Left renal pelvis (tissue), 4 donors: ENCODE data around the gene AQP4. TPM values are rescaled to one million over a fixed set of nuclear protein-coding genes. Genes with fewer than 3 reads are reported as not detected.

Experiments used
- DNase-seq, 4 donors: peaks; one replicate each; pipeline ENCODE4 v3.0.0-alpha.2; 2013; ENCODE audit warnings: low read depth in 4 of 4, low spot score in 3 of 4
- polyA plus RNA-seq, 4 donors: library from polyadenylated mRNA; unstranded; fragments of 120-200 nt; gene quantifications; one replicate each; pipeline ENCODE4 v1.2.1, GENCODE V29; 2013; ENCODE audit not compliant: insufficient read length in 4 of 4

Gene AQP4
- polyA plus RNA-seq: under 1 TPM; 0.08 to 0.83 (median 0.52) TPM

GRCh38 chr18:26865557-26865956 lies at the start of gene AQP4:
Gene AQP4 (minus strand): TSS chr18:26865707. CDS start chr18:26865689, 18 bp downstream.
- no peak for DNase-seq

DNA sequence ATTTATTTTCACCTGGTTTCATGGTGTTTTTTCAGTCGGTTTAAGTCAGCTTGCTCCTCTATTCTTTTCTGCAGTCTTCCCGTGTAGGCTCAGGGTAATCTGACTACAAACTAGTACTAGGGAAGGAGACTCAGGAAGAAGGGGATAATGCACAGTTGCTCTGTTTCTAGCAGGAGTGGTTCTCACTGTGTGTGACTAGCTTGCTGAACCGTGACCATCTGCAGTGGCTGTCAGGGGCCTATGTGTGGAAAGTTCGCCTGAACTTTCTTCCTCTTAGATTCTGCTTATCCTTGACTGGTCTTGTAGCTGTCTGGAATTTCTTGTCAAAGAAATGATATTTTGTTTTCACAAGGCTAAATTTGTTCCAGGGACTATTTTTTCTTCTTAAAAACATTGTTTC lies 46.3 kb upstream of the AQP4 start:
- peak in 1 of 4 donors; percentile 12 for DNase-seq

- no peak for DNase-seq
Measured at GRCh38 chr18:26909599-26910290, 44.2 kb upstream of the AQP4 start.

GRCh38 chr18:26908906-26909305 lies 43.4 kb upstream of the AQP4 start:
- no peak for DNase-seq

GRCh38 chr18:26902291-26902690 lies 36.8 kb upstream of the AQP4 start:
- DNase-seq: no peak

- no peak for DNase-seq
Measured at GRCh38 chr18:26901020-26901419, 35.5 kb upstream of the AQP4 start.

DNA sequence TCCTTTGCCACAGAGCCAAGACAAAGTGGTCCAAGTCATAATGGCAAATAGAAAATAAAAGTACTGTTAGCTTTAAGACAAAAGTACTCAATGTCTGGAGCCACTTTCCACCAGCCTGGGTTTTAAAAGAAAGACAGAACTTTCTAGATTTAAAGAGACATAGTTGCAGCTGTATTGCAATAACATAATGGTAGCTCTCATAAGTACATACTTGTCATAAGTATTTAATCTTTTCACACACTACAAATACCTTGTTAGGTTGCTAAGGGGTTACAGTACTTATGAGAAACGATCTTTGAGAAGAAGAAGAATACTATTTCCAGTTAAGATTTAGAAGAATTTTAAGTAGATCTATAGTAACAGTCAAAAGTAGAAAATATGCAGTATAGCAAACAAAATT lies 28.9 kb upstream of the AQP4 start:
- no peak for DNase-seq

DNA sequence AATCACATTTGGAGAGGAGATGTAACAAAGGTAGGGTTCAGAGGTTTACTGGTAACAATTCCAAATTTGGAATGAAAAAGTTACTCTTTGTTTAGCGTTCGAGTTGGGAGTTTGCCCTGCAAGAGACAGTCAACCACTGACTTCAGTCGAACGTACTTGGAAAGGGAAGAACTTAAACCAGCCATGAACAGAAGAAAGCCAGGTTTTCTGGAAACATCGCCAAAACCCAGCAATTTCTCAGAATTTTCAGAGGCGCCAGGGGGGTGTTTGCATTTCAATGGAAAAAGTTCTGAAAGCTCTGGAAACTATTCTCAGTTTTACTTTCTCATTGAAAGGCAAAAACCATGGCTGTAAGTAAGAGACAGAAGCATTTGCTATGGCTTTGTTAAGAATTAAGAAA lies 28.5 kb upstream of the AQP4 start:
- no peak for DNase-seq

GRCh38 chr18:26888259-26888658 lies 22.8 kb upstream of the AQP4 start:
- no peak for DNase-seq

GRCh38 chr18:26875040-26875654 lies 9.6 kb upstream of the AQP4 start:
- DNase-seq: no peak

DNA sequence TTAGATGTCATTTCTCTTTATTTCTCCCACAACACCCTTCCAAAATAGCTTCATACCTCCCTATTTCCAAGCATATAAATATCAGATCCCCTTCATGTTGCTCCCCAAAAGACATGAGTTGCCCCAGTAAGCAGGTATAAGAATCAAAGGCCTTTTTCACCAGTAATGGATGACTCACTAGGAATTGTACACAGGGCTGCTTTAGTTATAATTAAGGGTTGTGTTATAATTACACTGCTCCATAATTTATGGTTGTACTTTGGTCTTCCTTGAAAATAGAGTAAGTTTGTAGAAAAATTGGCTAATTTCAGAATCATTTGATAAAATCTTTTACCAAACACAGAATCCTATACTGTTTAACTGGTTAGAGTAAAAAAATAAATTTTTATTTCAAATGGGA lies 8.8 kb upstream of the AQP4 start:
- no peak for DNase-seq

DNA sequence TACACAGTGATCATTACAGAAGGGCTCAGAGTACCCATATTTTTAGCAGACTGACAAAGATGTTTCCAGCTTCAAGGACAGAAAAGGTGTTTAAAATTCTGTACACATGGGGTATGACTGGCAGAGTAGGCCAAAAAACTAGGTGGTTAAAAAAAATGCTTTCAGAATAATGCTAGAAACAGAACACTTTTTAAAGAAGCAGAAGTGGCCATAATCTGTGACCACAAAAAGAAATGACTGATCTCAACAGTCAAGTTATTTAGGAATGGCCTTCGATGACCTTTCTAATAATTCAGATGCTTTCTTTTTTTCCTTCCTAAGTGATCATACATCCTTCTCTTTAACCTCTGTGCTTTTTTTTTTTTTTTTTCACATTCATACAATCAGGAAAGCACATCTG lies 4.1 kb upstream of the AQP4 start:
- no peak for DNase-seq

DNA sequence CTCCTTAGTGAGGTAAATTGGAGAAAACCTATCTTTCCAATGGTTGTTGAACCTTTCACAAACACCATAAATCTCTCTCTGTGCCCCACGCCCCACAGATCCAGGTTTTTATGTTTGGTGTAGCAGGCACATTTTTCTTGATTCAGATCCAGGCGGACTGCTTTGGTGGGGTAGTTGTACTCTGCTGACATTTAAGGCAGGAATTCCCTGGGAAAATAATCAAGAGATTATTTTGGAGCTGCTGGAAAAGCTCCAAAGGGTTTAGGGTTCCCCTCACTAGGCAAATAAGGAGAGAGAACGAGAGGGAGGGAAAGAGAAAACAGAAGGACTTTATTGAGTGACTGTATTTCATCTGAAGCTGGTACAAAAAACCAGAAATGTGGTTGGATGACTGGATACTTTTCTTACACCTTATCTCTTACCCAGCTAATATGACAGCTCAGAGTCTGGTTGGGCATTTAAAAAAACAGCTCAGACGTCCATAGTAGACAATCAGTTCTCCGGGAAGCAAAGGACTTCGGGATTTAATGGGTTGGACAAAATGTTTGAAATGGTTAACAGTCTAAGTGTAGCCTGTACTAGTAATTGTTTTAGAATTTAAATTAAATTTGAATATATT lies 3.6 kb upstream of the AQP4 start:
- peak in 2 of 4 donors; percentile 49 to 55 for DNase-seq

DNA sequence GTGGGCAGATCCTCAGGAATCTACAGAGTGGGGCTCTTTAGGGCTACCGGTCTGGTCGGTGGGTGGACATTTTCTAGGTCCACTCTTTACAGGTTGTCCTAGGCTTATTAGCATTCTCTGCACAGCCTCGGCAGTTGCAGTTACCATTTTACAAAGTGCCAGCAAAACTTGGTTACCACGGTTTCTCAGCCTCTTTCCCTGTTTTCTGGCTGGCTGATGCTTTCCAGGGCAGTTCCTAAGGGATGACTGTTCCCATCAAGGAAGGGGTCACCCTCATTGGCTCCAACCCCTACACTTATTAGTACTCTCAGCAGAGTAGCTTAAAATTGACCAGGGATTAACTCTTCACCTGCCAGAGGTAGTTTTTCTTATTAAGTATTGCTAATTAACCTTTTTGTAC lies 2.0 kb upstream of the AQP4 start:
- DNase-seq: no peak

DNA sequence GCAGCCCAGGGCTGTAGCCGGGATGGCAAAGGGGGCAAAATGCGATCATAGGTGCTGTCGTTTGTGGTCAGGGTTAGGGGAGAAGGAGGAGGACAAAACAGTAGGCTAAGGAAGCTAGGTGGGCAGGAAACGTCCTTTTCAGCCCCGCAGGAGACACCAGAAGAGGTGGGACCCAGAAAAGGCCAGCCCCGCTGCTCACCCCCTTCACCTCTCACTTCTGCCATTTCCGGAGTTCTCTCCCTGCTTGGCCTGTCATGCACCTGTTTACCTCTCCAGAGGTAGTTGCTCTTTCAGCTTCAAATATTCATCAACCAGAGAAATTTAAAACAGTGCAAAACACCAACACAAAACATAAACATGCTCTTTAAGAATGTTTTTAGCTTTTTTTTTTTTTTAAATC lies 849 bp downstream of the AQP4 start:
- no peak for DNase-seq

GRCh38 chr18:26863921-26864497 lies 1.5 kb downstream of the AQP4 start:
- DNase-seq: no peak

- peak in 1 of 4 donors; percentile 31 for DNase-seq
Measured at GRCh38 chr18:26863122-26863879, 2.2 kb downstream of the AQP4 start.

GRCh38 chr18:26862084-26862483 lies 3.4 kb downstream of the AQP4 start:
- DNase-seq: no peak

DNA sequence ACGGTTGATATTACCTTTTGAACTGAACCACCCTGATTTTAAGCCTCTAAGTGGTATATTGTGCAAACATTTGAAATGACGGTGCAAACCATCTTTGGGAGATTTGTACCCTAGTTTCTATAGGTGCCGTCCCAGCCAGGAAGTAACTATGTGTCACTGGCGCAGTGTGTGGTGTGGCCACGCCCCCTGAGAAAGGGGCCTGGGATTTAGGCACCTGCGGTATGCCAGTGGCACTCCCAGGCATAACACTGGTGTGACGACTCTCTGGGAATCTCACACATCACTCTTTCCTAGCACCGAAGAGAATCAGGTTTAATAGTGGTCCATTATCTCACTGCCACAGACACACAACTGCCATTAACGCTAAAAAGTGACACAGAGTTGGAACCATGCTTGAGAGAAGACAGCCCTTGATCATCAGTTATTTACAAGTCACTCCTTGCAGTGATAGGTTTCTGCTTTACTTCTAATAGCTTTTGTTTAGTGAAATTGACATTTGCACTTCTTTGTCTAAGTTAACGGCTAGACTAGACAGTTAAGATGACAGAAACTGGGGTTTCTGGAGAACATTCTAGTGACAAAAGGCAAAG lies 11.1 kb downstream of the AQP4 start:
- no peak for DNase-seq

DNA sequence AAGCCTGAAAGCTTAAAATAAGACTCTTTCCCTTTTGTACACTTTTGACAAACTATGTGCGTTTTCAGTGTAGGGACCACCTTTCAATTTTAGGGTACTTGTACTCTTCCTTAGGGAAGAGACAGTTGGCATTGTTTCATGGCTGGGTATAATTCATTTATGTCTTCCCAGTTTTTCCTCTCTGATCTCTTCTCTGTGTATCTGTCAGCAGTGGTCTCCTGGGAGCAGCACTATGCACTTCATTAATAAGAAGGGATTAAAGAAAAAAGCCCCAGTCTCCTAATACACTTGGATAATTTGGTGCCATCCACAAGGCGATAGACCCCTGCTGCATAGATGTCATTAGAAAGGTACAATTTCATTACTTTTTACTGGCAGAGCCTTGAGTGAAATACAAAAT lies 12.1 kb downstream of the AQP4 start:
- DNase-seq: no peak

GRCh38 chr18:26843760-26844159 lies 21.7 kb downstream of the AQP4 start:
- no peak for DNase-seq
